Effector memory CD8-positive, alpha-beta T cell (primary cell): Measurements from ENCODE around the gene BARHL1.
"Not testable (repeated sequence)": the region's sequence is repeated elsewhere in the genome, so short reads cannot be mapped to it uniquely, and the experiment has no call there.

Source experiments
- ATAC-seq: fragments of 150-1000 bp; cut with Tn5 transposase; replicated peaks from 2 replicates; pipeline ENCODE4 v1.10.0; 2021; ENCODE audit warnings: mild to moderate bottlenecking, moderate library complexity
- DNase-seq, 3 experiments: peaks; one replicate each; pipeline ENCODE4 v3.0.0; 2021
- H3K27ac Mint-ChIP-seq, 2 donors: one replicate each; pipeline ENCODE4 v1.8.0; 2022; ENCODE audit warnings: mild to moderate bottlenecking in 2 of 2, mixed read lengths in 2 of 2, moderate library complexity in 2 of 2
- H3K27me3 Mint-ChIP-seq, 2 donors: one replicate each; pipeline ENCODE4 v1.8.0; 2022; ENCODE audit warnings: mixed read lengths in 2 of 2
- H3K36me3 Mint-ChIP-seq: one replicate; pipeline ENCODE4 v1.8.0; 2022; ENCODE audit warnings: mild to moderate bottlenecking, moderate library complexity, mixed read lengths; ENCODE audit not compliant: insufficient read depth
- H3K4me1 Mint-ChIP-seq, 2 donors: one replicate each; pipeline ENCODE4 v1.8.0; 2022; ENCODE audit warnings: low read depth in 2 of 2, mixed read lengths in 2 of 2
- H3K4me3 Mint-ChIP-seq, 2 donors: one replicate each; pipeline ENCODE4 v1.8.0; 2022; ENCODE audit warnings: mild to moderate bottlenecking in 2 of 2, mixed read lengths in 2 of 2, moderate library complexity in 2 of 2
- H3K9me3 Mint-ChIP-seq, 2 donors: one replicate each; pipeline ENCODE4 v1.8.0; 2022; ENCODE audit warnings: mixed read lengths in 2 of 2

Gene BARHL1

DNA sequence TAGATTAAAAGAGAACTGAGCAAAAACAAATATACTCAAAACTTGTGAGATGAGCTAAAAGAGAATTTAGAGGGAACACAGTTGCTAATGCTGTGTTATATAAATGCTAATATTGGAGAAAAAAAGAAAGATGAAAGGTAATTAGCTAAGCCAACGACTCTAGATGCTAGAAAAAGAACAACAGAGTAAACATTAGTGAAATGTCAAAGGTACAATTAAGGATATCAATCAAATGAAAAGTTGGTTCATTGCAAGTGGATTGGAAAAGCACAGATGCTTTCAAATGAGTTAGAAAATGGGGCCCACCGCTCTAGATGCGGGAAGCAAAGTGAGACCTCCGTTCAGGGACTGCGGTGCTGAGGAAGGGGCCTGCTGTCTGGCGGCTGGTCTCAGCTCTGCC is 17.9 kb upstream of the BARHL1 start:
- no peak for DNase-seq
- Mint-ChIP-seq H3K4me1 (peaks cover 0 to 1% of the 10 kb centered on the region in 2 donors), H3K27ac (no peak overlapping the region), H3K4me3 (no peak overlapping the region), H3K9me3 (no peaks in the 10 kb centered on the region), H3K27me3 (peaks cover 22 to 65% of the 10 kb centered on the region in 2 donors), H3K36me3 (no peaks in the 10 kb centered on the region)
- no peak for ATAC-seq

DNA sequence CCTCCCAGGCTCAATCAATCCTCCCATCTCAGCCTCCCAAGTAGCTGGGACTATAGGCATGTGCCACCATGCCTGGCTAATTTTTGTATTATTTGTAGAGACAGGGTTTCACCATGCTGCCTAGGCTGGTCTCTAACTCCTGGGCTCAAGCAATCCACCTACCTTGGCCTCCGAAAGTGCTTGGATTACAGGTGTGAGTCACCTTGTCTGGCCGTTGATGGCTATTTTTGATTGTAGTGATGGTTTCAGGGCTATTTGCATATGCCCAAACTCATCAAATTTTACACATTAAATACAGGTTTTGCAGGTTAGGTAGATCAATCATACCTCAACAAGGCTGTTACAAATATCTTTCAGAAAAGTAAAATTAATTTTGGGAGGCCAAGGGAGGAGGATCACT is 13.6 kb upstream of the BARHL1 start:
- not testable (repeated sequence) for H3K4me3 Mint-ChIP-seq, ATAC-seq, H3K9me3 Mint-ChIP-seq, H3K36me3 Mint-ChIP-seq, DNase-seq, H3K27ac Mint-ChIP-seq, H3K4me1 Mint-ChIP-seq
- peaks cover 46 to 68% of the 10 kb centered on the region in 2 donors for H3K27me3 Mint-ChIP-seq

DNA sequence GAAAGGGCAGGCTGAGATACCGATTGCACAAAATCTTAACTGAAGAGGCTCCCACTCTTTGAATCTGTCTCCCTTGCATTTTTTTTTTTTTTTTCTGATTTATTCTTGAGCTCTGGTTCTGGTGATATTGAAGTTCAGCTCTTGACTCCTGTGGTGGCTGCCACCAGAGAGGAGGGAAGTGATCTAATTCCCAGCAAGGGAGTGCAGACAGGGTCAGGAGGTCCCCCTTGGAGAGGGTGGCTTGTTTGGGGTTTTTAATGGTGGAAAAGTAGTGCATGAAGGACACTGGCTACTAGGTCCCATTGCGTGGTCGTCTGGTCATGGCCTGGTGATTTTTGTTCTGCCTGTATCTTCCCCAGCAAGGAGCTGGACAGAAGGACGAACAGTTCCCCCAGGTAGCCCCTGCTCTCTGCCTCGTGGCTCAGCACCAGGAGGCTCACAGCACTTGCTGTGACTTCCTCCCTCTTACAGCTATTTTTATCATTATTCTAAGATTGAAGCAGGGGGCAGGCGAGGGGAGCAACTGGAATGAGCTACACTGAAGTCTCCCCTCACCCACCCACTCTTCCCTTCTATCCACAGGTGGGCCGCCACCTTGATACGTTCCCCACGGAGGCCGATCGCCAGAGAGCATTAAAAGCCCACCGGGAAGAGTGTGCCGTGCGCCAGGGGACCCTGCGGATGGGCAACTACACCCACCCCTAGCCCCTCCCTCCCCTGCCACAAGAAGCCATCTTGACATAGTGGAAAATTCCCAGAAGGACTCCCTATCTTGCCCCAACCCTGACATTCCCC is 10.4 kb upstream of the BARHL1 start:
- no peak overlapping the region for H3K4me3 Mint-ChIP-seq
- ATAC-seq (no peak), DNase-seq (no peak)
- H3K4me1 Mint-ChIP-seq, result peaks cover 0 to 3% of the 10 kb centered on the region in 2 donors
- H3K9me3 Mint-ChIP-seq, result no peaks in the 10 kb centered on the region
- H3K27ac Mint-ChIP-seq, result no peak overlapping the region
- no peaks in the 10 kb centered on the region for H3K36me3 Mint-ChIP-seq
- H3K27me3 Mint-ChIP-seq, result peaks cover 57 to 77% of the 10 kb centered on the region in 2 donors

DNA sequence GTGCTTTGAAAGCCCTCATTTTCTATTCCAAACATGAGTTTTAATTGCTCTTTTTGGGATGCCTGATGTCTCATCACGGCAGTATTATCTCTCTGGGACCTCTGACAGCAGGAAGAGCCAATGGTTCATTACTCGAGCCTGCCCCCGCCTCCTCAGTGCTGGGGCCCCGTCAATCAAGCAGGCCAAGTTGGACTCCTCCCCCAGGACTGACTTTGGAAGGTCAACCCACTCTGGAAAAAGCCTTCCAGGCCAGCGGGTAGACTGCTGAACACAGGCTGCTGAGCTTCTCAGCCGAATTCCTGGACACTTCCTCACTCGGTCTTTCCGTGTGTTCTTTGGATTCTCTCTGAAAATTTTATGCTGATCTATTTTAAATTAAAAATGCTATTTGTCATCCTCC is 9.5 kb upstream of the BARHL1 start:
- Mint-ChIP-seq H3K27ac (no peak overlapping the region), H3K27me3 (peaks cover 66 to 79% of the 10 kb centered on the region in 2 donors), H3K36me3 (no peaks in the 10 kb centered on the region), H3K4me3 (no peak overlapping the region), H3K9me3 (no peaks in the 10 kb centered on the region), H3K4me1 (peaks cover 0 to 3% of the 10 kb centered on the region in 2 donors)
- ATAC-seq (no peak), DNase-seq (no peak)

DNA sequence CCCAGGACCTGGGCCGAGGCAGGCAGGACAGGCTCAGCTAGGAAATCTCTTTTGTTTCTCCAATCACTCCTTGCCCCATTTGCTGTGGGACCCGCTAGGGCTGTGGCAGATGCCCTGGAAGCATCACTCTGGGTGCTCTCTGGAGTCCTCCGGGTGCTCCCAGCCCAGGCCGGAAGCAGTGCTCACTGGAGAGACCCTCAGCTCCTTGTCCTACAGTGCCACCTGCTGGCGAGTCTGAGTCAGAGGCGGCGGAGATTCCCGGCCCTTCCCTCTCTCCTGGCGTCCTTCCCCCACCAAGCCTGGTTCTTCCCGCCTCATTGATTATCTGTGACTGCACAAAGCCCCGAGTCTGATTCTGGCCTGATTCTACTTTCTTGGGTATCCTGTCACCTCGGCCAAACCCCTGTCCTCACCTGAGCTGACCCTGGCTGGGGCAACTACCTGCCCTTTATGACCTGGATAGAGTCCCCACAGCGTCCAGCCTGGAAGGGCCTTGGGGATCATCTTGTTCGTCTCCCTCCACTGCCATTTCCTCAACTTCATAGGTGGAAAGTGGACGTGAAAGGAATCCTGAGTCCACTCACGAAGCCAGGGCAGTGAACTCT is 7.3 kb upstream of the BARHL1 start:
- H3K4me1 Mint-ChIP-seq, result peaks cover 0 to 3% of the 10 kb centered on the region in 2 donors
- H3K4me3 Mint-ChIP-seq, result no peak overlapping the region
- H3K36me3 Mint-ChIP-seq, result no peaks in the 10 kb centered on the region
- peaks cover 75 to 94% of the 10 kb centered on the region in 2 donors for H3K27me3 Mint-ChIP-seq
- peak; percentile 44 to 46 (median 45) for DNase-seq
- no peak overlapping the region for H3K27ac Mint-ChIP-seq
- no peaks in the 10 kb centered on the region for H3K9me3 Mint-ChIP-seq
- ATAC-seq, result peak; percentile 59

DNA sequence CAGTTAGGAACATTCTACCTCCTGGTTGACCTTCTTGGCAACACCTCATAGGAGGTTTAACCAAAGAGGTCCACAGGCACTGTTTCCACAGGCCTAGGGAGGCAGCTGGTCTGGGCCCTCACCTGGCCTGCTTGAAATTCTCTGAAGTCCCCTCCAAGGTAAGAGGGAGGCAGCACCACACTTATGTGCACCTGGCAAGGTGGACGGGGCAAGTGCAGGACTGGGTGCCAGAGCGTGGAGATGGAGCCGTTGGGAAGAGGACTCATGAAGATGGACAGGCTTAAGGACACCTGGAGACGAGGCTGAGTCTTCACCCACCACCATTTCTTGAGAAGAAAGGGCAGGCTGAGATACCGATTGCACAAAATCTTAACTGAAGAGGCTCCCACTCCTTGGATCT is 6.6 kb upstream of the BARHL1 start:
- DNase-seq (no peak), ATAC-seq (no peak)
- Mint-ChIP-seq H3K9me3 (no peaks in the 10 kb centered on the region), H3K27ac (no peak overlapping the region), H3K4me3 (no peak overlapping the region), H3K27me3 (peaks cover 73 to 91% of the 10 kb centered on the region in 2 donors), H3K4me1 (peaks cover 0 to 3% of the 10 kb centered on the region in 2 donors), H3K36me3 (no peaks in the 10 kb centered on the region)

DNA sequence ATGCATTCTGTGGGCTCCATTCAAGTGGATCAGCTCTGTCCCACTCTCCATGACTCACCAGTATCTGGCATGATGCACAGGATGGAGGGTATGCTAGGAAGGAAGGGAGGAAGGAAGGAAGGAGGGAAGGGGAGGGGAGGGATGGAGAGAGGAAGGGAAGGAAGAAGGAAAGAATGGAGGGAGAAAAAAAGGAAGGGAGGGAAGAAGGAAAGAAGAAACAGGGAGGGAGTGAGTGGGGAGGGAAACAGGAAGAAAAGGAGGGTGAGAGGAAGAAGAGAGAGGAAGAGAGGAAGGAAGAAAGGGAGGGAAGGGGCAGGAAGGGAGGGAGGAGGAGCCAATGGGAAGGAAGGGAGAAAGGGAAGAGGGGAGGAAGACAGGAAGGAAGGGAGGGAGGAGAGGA is 5.3 kb upstream of the BARHL1 start:
- Mint-ChIP-seq H3K9me3 (no peaks in the 10 kb centered on the region), H3K36me3 (peaks cover 10% of the 10 kb centered on the region), H3K27ac (no peak overlapping the region), H3K4me3 (no peak overlapping the region), H3K27me3 (peaks cover 73 to 91% of the 10 kb centered on the region in 2 donors), H3K4me1 (peaks cover 5 to 8% of the 10 kb centered on the region in 2 donors)
- DNase-seq (no peak), ATAC-seq (no peak)

DNA sequence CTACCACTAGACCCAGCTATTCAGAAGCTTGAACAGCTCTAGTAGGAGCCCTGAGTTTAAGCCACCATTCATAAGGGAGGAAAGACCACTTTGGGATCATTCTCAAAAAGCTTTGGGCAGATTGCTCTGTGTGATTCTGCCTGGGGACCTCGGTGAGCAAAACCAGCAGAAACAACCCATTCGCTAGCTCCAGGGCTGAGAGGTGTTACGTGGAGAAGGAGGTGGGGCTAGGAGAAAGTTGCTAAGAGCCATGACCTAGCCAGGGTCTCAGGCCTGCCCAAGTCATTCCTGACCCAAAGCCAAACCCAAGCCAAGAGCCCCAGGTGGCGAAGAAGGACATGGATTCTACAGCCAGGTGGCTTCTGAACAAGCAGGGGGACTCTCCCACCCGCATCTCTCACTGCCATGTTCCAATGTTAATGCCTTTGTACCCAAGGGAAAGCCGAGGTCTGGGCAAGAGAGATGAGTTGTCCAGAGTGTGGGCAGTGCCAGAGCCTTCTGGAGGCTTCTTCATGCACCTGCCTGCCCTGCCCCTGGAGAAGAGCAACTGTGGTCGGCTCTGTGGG is 4.0 kb upstream of the BARHL1 start:
- no peak overlapping the region for H3K27ac Mint-ChIP-seq

DNA sequence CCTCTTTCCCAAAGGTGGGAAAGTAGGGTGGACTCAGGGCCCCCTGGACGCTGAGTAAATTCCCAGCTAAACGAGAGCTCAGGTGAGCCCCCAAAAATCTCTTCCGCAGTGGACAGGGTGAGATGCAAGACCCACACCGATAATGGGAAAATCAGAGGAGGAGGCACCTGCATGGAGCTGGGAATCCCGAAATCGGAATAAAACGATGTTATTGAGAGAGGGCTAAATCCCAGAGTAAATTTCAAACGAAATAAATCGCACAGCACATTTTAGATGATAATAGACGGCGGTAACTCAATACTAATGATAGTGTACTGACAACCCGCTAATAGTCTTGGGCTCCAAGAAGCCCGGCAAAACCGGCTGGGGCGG is 3.0 kb upstream of the BARHL1 start:
- Mint-ChIP-seq H3K36me3 (peaks cover 22% of the 10 kb centered on the region), H3K4me3 (no peak overlapping the region), H3K27ac (no peak overlapping the region), H3K9me3 (no peaks in the 10 kb centered on the region), H3K27me3 (peaks cover 71 to 94% of the 10 kb centered on the region in 2 donors), H3K4me1 (peaks cover 5 to 8% of the 10 kb centered on the region in 2 donors)
- DNase-seq (no peak), ATAC-seq (no peak)

More for the DNA sequence above, 4.0 kb upstream of the BARHL1 start:
- Mint-ChIP-seq H3K27me3 (peaks cover 67 to 91% of the 10 kb centered on the region in 2 donors), H3K4me3 (no peak overlapping the region), H3K36me3 (peaks cover 22% of the 10 kb centered on the region), H3K9me3 (no peaks in the 10 kb centered on the region), H3K4me1 (peaks cover 5 to 8% of the 10 kb centered on the region in 2 donors)
- no peak for ATAC-seq
- DNase-seq, result no peak

DNA sequence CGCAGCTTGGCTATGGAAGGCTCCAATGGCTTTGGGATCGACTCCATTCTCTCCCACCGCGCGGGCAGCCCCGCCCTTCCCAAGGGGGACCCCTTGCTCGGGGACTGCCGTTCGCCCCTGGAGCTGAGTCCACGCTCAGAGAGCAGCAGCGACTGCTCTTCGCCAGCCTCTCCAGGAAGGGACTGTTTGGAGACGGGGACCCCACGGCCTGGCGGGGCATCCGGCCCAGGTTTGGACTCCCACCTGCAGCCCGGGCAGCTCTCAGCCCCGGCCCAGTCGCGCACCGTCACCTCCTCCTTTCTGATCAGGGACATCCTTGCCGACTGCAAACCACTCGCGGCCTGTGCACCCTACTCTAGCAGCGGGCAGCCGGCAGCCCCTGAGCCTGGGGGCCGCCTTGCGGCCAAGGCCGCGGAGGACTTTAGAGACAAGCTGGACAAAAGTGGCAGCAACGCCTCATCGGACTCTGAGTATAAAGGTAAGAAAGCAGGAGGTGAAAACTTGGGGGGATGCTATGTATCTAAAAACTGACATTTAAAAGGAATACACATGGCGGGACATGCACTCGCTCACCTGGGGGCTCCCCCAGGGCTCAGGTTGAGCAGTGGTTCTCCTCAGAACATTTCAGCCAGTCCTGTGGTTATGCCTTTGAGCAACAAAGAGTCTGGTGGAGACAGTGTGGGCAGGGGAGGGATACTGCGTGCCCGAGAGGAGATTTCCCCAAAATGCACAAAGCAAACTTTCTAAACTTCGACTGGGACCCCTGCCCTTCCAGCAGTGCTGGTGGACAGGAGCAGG is 579 bp downstream of the BARHL1 start:
- H3K27me3 Mint-ChIP-seq, result peaks cover 65 to 91% of the 10 kb centered on the region in 2 donors

DNA sequence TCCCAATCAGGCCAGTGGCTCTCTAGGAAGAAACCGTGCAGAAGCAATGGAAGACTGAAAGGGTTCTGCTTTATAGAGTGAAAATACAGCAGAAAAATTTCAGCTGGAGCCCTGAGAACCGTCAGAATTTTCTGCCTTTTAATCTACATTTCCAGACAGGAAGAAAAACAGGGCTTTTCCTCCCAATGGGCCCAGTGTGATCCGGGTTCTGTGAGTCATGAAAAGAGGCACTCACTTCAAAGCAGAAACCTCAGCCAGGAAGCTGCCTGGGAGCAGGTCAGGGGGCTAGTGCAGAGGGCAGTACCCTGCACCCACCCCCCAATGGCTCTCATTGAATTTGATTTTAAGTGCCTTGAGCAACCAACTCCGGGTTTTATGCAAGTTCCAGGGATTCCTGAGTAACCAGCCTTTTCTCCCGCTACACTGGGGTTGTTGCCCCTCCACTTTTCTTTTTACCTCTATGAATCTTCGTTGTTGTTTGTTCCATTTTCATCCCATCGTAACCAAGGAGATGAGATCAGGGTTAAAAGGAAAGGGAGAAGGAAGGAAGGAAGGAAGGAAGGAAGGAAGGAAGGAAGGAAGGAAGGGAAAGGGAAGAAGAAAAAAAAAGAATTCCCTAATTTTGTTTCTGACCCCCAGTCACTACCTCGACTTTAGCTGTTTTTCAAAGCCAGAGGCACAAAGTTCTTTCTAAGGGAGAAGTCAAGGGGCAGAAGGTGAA is 1.3 kb downstream of the BARHL1 start:
- peaks cover 25% of the 10 kb centered on the region for H3K36me3 Mint-ChIP-seq
- DNase-seq, result no peak
- H3K27ac Mint-ChIP-seq, result no peak overlapping the region

More for the DNA sequence above, 579 bp downstream of the BARHL1 start:
- Mint-ChIP-seq H3K9me3 (no peaks in the 10 kb centered on the region), H3K4me3 (no peak overlapping the region), H3K4me1 (peaks cover 4 to 5% of the 10 kb centered on the region in 2 donors), H3K36me3 (peaks cover 25% of the 10 kb centered on the region), H3K27ac (no peak overlapping the region)
- DNase-seq (no peak), ATAC-seq (no peak)

DNA sequence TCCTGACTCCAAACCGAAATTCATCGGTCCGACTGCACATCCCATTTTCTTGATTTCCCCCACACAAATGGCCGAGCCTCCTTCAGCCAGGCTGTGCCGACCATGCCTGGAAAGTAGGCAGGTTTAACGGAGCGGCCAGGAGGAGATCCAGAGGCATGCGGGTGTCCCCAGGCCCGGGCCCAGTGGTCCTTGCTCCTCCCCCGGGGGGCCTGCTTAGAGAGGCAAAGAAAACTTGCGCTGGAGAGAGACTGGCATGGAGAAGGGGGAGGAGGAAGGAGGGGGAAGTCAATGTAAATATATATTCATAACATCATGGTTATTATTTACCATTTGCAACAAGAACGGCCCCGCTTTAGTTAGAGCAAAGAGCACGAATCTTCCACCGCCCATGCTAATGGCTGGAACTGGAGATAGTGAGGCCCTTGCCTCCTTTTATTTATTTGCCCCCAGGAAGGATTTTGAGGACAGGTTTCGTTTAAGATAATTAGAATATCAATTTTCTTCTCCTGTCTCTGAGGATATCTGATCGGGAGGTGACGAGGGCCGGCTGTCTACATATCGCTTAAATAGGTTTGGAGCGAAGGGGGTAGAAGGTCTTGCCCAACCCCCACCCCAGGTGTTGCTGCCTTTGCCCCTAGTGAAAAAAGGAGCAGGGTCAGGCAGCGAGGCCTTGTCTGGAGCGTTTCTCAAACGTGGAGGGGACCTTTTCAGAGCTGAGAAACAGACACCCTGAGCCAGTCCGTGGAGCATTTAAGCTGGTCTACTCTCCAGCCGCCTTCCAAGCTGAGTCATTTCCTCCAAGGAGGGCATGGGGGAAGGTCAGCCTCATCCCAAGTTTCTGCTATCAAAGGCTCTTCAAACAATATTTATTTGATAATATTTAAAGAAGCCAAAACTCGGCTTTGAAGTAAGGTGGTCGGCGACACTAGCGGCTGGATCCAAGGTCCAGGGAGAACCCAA is 2.5 kb downstream of the BARHL1 start:
- peaks cover 5 to 8% of the 10 kb centered on the region in 2 donors for H3K4me1 Mint-ChIP-seq
- ATAC-seq, result no peak
- no peak for DNase-seq
- no peaks in the 10 kb centered on the region for H3K9me3 Mint-ChIP-seq
- H3K36me3 Mint-ChIP-seq, result peaks cover 29% of the 10 kb centered on the region
- no peak overlapping the region for H3K27ac Mint-ChIP-seq
- H3K27me3 Mint-ChIP-seq, result peaks cover 66 to 91% of the 10 kb centered on the region in 2 donors
- no peak overlapping the region for H3K4me3 Mint-ChIP-seq

More for the DNA sequence above, 1.3 kb downstream of the BARHL1 start:
- Mint-ChIP-seq H3K27me3 (peaks cover 65 to 91% of the 10 kb centered on the region in 2 donors), H3K4me1 (peaks cover 5 to 6% of the 10 kb centered on the region in 2 donors), H3K4me3 (no peak overlapping the region), H3K9me3 (no peaks in the 10 kb centered on the region)
- no peak for ATAC-seq
